Stimulated activated CD4-positive, alpha-beta T cell treated with anti-CD3 and anti-CD28 coated beads, TNF-alpha, amount 100 ng/mL, for 24 hours (primary cell): ENCODE measurements around the gene EVL.
A peak's percentile ranks its signal among the peaks of the same experiment; 100 is the strongest.

Experiments used
- DNase-seq, 3 experiments: peaks; one replicate each; pipeline ENCODE4 v3.0.0-alpha.2; 2020; ENCODE audit warnings: low read depth in 3 of 3

The EVL gene

DNA sequence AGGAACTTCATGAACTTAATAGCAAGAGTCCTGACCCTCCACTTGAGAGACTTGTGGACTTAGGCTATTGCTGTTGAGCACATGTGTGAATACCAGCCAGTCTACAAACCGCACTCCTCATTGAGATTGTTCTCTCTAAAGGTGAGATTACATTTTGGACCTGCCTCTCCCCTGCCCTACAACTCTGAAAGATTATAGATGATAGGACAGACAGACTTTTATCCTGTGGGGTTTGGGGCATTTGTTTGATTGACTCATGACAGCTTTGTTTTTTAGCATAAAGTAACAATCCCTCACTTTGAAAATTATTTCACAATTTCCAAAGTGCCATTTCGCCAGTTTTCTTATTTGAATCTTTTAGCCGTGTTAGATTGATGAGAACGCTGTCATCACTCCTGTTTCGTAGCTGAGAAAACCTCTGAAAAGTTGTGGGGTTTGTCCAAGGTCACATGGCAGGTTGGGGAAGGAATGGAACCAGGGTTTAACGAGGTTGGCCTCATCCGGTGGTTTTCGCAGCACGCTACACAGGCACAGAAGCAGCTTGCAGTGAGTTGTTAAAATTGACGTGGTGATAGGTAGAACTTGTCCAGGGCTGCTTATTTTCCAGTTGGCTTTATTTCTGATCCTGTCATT, 836 bp downstream of the EVL start:
- peak; percentile 57 to 78 (median 67) for DNase-seq

GRCh38 chr14:100066962-100067361, 1.7 kb downstream of the EVL start:
- no peak for DNase-seq

GRCh38 chr14:100067481-100067880, 2.3 kb downstream of the EVL start:
- no peak for DNase-seq

DNA sequence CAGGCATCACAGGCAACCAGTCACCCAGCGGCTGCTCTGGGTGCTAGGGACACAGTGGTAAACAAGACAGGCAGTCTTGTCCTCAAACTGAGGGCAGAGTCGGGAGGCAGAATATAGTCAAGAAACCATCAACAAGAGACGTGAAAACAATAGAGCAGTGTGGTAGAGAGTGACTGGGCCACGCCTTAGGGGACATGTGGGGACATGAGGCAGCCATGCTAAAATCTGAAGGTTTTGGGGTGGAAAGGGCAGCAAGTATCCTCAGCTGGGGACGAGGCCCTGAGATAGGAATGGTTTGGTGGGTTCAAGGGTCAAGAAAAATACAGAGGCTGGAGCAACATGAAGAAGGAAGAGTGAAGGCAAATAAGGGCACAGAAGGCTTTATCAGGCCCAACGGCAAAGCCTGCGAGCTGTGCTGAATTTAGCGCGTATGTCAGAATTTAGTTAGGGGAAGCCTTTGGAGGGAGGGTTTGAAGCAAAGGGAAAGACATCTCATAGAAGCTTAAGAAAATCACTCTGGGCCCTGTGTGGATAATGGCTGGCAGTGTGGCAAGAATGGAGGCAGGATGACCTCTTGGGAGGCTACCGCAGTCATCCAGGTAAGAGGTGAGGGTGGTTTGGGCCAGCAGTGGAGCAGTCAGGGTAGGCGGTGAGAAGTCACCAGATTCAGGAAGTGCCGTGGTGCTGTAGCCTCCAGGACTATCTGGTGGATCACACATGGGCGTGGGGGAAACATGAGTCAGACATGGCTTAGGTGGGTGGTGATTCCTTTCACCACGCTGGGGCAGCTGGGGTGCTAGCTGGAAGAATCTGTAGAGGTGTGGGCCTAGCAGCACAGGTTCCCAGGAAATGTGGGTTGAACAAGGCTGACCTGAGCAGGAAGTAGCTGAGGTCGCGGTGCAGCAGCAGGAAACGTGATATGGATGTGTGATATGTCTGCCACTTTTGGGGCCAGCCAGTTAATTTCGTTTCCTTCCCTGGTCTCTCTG, 3.0 kb downstream of the EVL start:
- DNase-seq, result peak; percentile 75 to 91 (median 80)

DNA sequence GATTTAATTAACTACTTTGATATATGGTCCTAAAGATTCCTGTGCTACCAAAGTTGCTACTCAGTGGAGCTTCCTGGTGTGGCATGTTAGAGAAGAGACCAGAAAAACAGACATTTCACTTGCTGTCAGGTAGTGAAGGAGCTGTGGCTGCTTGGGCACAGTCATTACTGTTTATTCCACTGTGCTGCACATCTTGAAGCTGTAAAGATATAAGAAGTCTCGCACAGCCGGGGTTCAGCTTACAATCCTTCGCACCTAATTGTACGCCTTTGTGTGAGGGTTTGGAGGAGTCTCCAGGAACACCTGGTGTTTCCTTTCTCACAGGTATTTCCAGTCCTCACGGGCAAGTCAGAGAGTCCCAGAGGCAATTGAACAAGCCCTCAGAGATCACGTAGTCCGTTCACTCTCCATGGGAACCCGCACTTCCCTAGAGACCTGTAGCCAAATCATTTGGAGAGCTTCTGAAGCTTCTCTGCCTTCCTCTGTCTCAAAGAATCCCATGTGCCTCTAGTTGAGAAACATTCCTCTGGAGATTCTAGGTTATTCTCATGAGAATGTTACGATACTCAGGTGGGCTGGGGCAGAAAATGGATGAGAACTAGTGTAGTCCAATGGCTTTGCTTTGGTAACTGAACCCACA, 4.1 kb downstream of the EVL start:
- DNase-seq, result no peak

DNA sequence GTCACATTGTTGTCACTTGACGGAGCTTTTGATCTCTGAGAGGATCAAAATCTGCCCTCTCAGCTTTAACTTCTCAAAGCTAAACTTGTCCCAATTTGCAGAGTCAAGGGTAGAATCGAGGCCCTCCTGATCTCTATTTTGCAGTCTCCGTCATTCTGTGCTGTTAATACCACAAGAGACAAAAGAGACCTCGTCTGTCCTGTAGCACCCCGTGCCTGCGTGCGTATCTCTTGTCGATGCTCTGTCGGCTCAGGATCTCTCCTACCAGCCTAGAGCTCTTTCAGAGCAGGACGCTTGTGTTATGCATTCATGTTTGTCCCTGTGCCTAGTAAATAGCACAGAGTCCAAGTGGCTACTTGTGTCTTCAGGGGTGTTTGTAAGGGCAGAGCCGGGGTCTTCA, 5.1 kb downstream of the EVL start:
- DNase-seq, result no peak

GRCh38 chr14:100071545-100071944, 6.3 kb downstream of the EVL start:
- DNase-seq, result no peak

- DNase-seq, result peak in 1 of 3 experiments; percentile 61
Measured at GRCh38 chr14:100072783-100073346, 7.6 kb downstream of the EVL start.

- no peak for DNase-seq
Measured at GRCh38 chr14:100073576-100074430, 8.6 kb downstream of the EVL start.

GRCh38 chr14:100074431-100075100, 9.3 kb downstream of the EVL start:
- no peak for DNase-seq

GRCh38 chr14:100075681-100076080, 10.5 kb downstream of the EVL start:
- no peak for DNase-seq

DNA sequence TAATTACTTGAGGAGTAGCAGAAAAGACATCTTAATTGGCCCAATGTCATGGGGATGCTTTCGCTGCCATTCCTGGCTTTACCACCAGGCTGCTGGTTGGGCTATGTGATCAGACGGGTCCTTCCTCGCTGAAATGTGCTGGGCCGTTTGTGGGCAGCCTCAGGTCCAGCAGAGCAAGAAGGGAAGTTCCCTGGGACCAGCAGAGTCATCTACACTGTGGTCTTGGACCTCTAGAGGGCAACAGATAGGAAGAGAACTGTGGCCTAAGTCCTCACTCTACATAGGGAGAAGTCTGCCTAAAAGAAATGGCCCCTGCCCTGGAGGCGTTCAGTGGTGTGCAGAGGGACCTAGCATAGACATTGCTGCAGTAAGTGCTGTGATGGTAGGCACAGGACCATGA, 10.9 kb downstream of the EVL start:
- no peak for DNase-seq

DNA sequence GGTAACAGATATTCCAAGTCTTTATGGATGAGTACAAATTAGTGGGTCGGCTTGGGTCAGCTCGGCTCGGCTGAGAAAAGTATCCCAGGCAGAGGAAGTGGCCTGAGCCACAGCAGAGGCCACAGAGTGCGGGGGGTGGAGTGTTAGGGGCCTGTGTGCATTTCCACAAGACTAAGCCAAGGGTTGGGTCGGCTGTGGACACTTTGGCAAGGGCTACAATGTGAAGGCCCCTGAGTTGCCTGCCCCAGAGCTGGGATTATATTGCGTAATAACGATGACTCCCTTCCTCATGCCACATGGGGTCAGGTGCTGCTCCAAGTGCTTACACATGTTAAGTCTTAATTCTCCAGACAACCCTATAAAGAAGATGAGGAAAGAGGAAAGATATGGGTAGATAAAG, 11.4 kb downstream of the EVL start:
- no peak for DNase-seq

DNA sequence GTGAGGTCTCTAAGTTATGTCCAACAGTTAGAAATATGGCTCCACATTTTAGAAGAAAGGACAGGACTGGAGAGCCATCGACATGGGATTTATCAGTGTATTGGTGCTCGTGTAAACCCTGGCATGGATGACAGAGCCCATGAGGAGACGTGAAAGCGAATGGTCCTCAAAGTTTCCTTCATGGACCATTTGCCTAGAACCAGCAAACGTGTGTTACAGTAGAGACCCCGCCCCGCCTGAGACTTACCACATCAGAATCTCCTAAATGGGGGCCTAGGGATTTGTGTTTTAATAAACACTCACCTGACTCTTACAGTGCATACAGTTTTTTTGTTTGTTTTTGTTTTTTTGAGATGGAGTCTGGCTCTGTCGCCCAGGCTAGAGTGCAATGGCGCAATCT, 12.2 kb downstream of the EVL start:
- no peak for DNase-seq

DNA sequence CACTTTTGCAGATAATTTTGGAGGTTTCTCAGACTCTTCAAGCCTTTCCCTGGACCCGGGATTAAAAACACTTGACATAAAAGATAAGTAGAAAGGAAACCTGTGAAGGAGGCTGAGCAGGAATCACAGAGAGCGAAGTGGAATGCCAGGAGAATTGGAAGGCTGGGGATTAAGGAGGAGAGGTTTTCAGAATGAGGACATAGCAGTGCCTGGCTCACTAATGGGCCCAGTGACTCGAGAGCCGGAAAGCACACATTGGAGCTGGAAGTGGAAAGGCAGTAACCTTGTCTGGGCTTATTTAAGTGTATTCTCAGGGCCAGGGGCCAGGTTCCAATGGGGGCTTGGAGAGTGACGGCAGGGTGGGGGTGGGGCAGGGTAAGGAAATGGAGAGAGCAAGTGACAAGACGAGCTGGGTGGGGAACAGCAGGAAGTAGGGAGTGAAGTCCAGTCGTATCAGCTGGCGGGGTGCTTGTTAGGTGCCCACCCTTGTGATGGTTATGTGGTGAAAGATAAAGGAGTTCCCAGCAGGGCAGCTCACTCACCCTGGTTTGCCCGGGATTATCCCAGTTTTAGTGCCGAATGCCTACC, 13.1 kb downstream of the EVL start:
- no peak for DNase-seq

GRCh38 chr14:100078997-100079725, 13.9 kb downstream of the EVL start:
- DNase-seq, result peak; percentile 46 to 71 (median 60)

DNA sequence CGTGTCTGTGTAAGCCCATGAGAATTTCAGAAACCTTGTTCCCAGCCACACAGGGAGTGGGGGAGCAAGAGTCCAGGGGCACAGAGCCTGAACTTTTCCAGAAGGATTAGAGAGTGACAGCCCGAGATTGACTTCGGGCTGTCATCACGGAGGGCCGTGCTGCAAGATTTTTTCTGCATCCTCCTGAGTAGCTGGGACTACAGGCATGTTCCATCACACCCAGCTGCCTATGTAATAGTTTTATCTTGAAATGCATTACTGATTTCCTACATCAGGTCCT, 14.4 kb downstream of the EVL start:
- no peak for DNase-seq

- DNase-seq, result no peak
Measured at GRCh38 chr14:100080206-100080605, 15.0 kb downstream of the EVL start.

DNA sequence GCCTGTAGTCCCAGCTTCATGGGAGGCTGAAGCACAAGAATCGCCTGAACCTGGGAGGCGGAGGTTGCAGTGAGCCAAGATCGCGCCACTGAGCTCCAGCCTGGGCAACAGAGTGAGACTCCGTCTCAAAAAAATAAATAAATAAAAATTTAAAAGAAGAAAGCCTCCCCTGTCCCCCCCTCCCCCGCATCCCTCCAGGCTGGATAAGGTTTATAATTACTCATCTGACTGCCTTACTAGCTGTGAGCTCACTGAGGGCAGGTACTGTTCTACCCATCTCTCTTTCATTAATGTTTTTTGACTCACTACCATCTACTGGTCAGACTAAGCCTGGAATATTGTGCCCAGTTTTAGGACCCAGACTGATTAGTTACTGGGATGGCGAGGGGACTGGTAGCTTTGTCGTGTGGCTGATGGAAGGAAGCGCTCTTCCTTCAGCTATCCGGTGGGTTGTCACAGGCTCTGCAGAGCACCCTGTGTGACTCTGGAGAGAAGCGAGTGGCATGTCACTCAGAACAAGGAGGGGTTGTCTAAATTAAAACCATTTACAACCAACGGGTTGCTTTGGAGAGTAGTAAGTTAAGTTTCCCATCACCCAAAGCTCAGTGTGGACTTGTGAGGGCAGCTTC, 16.9 kb downstream of the EVL start:
- no peak for DNase-seq
